A673 (cell line): ENCODE results near the gene FRMPD4. TPM values are rescaled to one million over a fixed set of nuclear protein-coding genes. Genes with fewer than 3 reads are reported as not detected.

ENCODE experiments used
- BruUV-seq: library from RNA; stranded (reverse); fragments of 400-500 nt; replicated peaks from 2 replicates; lab custom pipeline; 2021; lab: Mats Ljungman, UMichigan
- CTCF ChIA-PET: fragments of 300-600 bp; sonication (Branson Sonifier 250); formaldehyde crosslinking; loops from one replicate; lab custom pipeline; 2022; ENCODE audit warnings: antibody characterized with exemption; lab: Charles Lee
- POLR2A ChIA-PET: fragments of 300-600 bp; sonication (Branson Sonifier 250); formaldehyde crosslinking; loops from one replicate; lab custom pipeline; 2022; ENCODE audit warnings: antibody characterized with exemption; ENCODE audit not compliant: low non-redundant PET; lab: Charles Lee
- DNase-seq: peaks from one replicate; pipeline ENCODE4 v3.0.0-alpha.2; 2015; ENCODE audit warnings: low spot score
- H3K27ac ChIP-seq: fragments of 200-600 bp; sonication (generic); 2 replicates; pipeline ENCODE4 v1.5.1; 2016; ENCODE audit warnings: mixed run types, low read depth, mild to moderate bottlenecking, mixed read lengths, antibody characterized with exemption, low read length; ENCODE audit not compliant: poor library complexity, severe bottlenecking
- H3K27me3 ChIP-seq: fragments of 200-600 bp; sonication (generic); replicated peaks from 2 replicates; pipeline ENCODE4 v1.6.1; 2017; ENCODE audit warnings: mixed run types, low read depth, mild to moderate bottlenecking, mixed read lengths, antibody characterized with exemption, low read length; ENCODE audit not compliant: insufficient read depth, poor library complexity
- H3K36me3 ChIP-seq: fragments of 200-600 bp; sonication (generic); 2 replicates; pipeline ENCODE4 v1.6.1; 2016; ENCODE audit warnings: mixed run types, mild to moderate bottlenecking, mixed read lengths, antibody characterized with exemption, low read length; ENCODE audit not compliant: insufficient read depth, poor library complexity, severe bottlenecking
- H3K4me1 ChIP-seq: fragments of 200-600 bp; sonication (generic); 2 replicates; pipeline ENCODE4 v1.6.1; 2017; ENCODE audit warnings: mixed run types, mild to moderate bottlenecking, mixed read lengths, antibody characterized with exemption, low read length; ENCODE audit not compliant: insufficient read depth, poor library complexity, severe bottlenecking
- H3K4me3 ChIP-seq: fragments of 200-600 bp; sonication (generic); 2 replicates; pipeline ENCODE4 v1.5.1; 2016; ENCODE audit warnings: low read depth, mixed run types, mild to moderate bottlenecking, mixed read lengths, low read length; ENCODE audit not compliant: poor library complexity, severe bottlenecking
- H3K9me3 ChIP-seq: fragments of 200-600 bp; sonication (generic); 2 replicates; pipeline ENCODE4 v1.6.1; 2016; ENCODE audit warnings: mixed run types, low read depth, mild to moderate bottlenecking, mixed read lengths, antibody characterized with exemption, low read length; ENCODE audit not compliant: poor library complexity, severe bottlenecking
- EZH2 ChIP-seq: fragments of 200-600 bp; sonication (generic); IDR thresholded peaks from 2 replicates; pipeline ENCODE4 v1.6.1; 2017; ENCODE audit warnings: borderline replicate concordance, low read depth, mild to moderate bottlenecking, mixed read lengths, antibody characterized with exemption, low read length; ENCODE audit not compliant: poor library complexity, severe bottlenecking
- intact Hi-C: fragments of 100-400 bp; cut with micrococcal nuclease; formaldehyde crosslinking; loops from one replicate; pipeline ENCODE4 v1.10.0; 2022; ENCODE audit not compliant: unreplicated experiment
- total RNA-seq: library from RNA; stranded (reverse); gene quantifications from 2 replicates; pipeline ENCODE4 v1.2.3, GENCODE V29; 2021
- TF ChIP-seq, protein P1 (sequence below): fragments of 300-800, 200-600 bp; sonication (generic); conservative IDR thresholded peaks from 2 replicates; pipeline ENCODE4 v1.5.1; 2017; ENCODE audit warnings: low read depth, mild to moderate bottlenecking, antibody characterized with exemption, low read length, moderate library complexity, mixed read lengths

FRMPD4 gene
- total RNA-seq, 1 experiment from 2014 or later: not detected

DNA sequence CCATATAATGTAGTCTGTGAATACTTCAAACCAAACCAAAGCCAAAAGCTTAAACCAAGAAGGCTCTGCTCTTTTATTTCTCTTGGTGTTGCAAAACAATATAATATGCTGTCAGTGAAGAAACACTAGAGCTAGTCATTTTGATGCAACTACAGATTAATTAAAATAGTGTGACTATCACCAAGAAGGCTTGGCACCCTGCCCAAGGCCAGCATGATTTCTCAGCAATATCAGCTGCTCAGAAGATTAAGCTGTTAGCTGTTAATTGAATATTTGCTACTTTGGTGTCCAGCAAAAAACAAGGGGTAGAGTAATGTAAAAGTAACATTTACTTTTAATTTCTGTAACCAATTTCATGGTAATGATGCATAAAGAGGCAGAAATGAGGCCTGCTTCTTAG lies 548.1 kb downstream of the FRMPD4 start:
- no peaks in the 10 kb centered on the region for H3K36me3 ChIP-seq
- POLR2A ChIA-PET: no interaction called here
- H3K27me3 ChIP-seq: peaks cover 6% of the 10 kb centered on the region
- no peak overlapping the region for H3K27ac ChIP-seq
- no TSS peak for BruUV-seq
- TF ChIP-seq, protein P1, sequence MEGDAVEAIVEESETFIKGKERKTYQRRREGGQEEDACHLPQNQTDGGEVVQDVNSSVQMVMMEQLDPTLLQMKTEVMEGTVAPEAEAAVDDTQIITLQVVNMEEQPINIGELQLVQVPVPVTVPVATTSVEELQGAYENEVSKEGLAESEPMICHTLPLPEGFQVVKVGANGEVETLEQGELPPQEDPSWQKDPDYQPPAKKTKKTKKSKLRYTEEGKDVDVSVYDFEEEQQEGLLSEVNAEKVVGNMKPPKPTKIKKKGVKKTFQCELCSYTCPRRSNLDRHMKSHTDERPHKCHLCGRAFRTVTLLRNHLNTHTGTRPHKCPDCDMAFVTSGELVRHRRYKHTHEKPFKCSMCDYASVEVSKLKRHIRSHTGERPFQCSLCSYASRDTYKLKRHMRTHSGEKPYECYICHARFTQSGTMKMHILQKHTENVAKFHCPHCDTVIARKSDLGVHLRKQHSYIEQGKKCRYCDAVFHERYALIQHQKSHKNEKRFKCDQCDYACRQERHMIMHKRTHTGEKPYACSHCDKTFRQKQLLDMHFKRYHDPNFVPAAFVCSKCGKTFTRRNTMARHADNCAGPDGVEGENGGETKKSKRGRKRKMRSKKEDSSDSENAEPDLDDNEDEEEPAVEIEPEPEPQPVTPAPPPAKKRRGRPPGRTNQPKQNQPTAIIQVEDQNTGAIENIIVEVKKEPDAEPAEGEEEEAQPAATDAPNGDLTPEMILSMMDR: no peak
- TF ChIP-seq EZH2: no peak
- H3K9me3 ChIP-seq: no peaks in the 10 kb centered on the region
- no peaks in the 10 kb centered on the region for H3K4me1 ChIP-seq
- no peak for DNase-seq
- H3K4me3 ChIP-seq: no peak overlapping the region
- intact Hi-C loops: no loop called here
- CTCF ChIA-PET: no interaction called here

GRCh38 chrX:12690646-12691045 lies 552.4 kb downstream of the FRMPD4 start:
- ChIA-PET POLR2A (no interaction called here), CTCF (no interaction called here)
- H3K27ac ChIP-seq: no peak overlapping the region
- intact Hi-C loops: no loop called here
- TF ChIP-seq, protein P1: no peak
- no peak for TF ChIP-seq EZH2
- H3K9me3 ChIP-seq: no peaks in the 10 kb centered on the region
- H3K4me3 ChIP-seq: no peak overlapping the region
- no TSS peak for BruUV-seq
- DNase-seq: no peak
- no peaks in the 10 kb centered on the region for H3K36me3 ChIP-seq
- H3K4me1 ChIP-seq: no peaks in the 10 kb centered on the region
- H3K27me3 ChIP-seq: peaks cover 13% of the 10 kb centered on the region

DNA sequence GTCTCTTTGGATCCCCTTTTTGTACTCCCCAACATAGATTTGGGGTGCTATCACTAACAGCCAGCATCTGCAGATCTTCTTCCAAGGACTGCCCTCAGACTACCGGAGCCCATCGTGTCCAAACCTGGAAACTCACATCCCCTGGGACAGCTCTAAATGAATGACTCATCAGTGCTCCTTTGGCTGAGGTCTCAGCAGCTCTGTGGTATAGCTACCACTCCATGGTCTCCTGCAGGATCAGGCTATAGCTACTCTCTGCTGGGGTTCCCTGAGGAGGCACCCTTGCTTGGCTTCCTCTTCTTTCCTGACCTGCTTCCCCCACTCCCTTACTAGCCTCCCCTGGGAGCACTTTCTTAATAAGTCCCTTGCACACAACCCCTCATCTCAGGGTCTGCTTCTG lies 555.5 kb downstream of the FRMPD4 start:
- DNase-seq: peak; percentile 6
- H3K9me3 ChIP-seq: no peaks in the 10 kb centered on the region
- BruUV-seq: no TSS peak
- H3K36me3 ChIP-seq: no peaks in the 10 kb centered on the region
- intact Hi-C loops: no loop called here
- no peak overlapping the region for H3K27ac ChIP-seq
- CTCF ChIA-PET: interaction anchor here (1.2 kb wide), 1 partner anchor 8 kb away, joined by 4 read pairs; no protein-coding TSS in a partner anchor
- POLR2A ChIA-PET: no interaction called here
- H3K4me1 ChIP-seq: no peaks in the 10 kb centered on the region
- TF ChIP-seq EZH2: no peak
- TF ChIP-seq, protein P1: no peak
- peaks cover 29% of the 10 kb centered on the region for H3K27me3 ChIP-seq
- no peak overlapping the region for H3K4me3 ChIP-seq
